Measurements from ENCODE around the gene PAPLN. TPM values are rescaled to one million over a fixed set of nuclear protein-coding genes. Genes with fewer than 3 reads are reported as not detected.

The PAPLN gene
- total and polyA plus RNA-seq, 2 of the 8 experiments (the other 6 are each of a cell fraction or from before 2014, with no cell fraction given) = 14.8 to 25.6 TPM

DNA sequence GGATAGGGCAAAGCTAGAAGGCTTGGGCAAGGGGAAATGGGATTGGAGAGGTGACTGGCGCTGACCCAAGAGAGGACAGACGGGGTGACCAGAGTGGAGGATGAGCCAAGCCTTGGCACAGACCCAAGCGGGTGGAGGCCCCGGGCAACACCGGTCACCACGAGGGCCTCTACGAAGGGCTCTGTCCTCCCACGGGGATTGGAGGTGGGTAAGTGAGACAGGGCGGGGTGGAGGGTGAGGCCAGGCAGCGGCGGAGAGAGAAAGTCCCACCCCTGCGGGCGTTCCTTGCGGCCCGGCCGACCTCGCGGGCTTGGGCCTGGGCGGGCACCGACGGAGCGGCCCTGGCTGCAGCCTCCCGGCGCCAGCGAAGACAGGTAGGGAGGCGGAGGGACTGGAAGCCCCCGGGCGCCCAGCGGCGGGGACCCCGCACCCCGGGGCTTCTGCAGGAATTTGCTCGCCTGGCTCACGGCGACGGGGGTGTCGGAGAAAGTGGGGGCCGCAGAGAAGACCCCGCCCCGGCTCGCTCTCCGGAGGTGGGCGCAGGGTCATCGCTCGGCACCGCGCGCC lies at the start of gene PAPLN (continued):
- TF ChIP-seq, protein P1, sequence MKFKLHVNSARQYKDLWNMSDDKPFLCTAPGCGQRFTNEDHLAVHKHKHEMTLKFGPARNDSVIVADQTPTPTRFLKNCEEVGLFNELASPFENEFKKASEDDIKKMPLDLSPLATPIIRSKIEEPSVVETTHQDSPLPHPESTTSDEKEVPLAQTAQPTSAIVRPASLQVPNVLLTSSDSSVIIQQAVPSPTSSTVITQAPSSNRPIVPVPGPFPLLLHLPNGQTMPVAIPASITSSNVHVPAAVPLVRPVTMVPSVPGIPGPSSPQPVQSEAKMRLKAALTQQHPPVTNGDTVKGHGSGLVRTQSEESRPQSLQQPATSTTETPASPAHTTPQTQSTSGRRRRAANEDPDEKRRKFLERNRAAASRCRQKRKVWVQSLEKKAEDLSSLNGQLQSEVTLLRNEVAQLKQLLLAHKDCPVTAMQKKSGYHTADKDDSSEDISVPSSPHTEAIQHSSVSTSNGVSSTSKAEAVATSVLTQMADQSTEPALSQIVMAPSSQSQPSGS (IDR thresholded peaks at IDR 0.05; ENCODE audit: low read length) = no peak
- TF ChIP-seq TEAD4 (IDR thresholded peaks at IDR 0.05; ENCODE audit: low read depth, low read length) = no peak
- TF ChIP-seq, protein P2, sequence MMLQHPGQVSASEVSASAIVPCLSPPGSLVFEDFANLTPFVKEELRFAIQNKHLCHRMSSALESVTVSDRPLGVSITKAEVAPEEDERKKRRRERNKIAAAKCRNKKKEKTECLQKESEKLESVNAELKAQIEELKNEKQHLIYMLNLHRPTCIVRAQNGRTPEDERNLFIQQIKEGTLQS (IDR thresholded peaks at IDR 0.05; ENCODE audit: insufficient read depth, low read depth, low read length) = no peak

Measured in H1 (cell line).